HG02623 (cell line): ENCODE data around the gene C19orf44.
"Not testable (repeated sequence)": the region's sequence is repeated elsewhere in the genome, so short reads cannot be mapped to it uniquely, and the experiment has no call there.

Source experiments
- ATAC-seq: cut with Tn5 transposase; IDR thresholded peaks from one replicate; pipeline ENCODE4 v1.9.1; 2021; ENCODE audit warnings: moderate library complexity; ENCODE audit not compliant: unreplicated experiment

The C19orf44 gene

DNA sequence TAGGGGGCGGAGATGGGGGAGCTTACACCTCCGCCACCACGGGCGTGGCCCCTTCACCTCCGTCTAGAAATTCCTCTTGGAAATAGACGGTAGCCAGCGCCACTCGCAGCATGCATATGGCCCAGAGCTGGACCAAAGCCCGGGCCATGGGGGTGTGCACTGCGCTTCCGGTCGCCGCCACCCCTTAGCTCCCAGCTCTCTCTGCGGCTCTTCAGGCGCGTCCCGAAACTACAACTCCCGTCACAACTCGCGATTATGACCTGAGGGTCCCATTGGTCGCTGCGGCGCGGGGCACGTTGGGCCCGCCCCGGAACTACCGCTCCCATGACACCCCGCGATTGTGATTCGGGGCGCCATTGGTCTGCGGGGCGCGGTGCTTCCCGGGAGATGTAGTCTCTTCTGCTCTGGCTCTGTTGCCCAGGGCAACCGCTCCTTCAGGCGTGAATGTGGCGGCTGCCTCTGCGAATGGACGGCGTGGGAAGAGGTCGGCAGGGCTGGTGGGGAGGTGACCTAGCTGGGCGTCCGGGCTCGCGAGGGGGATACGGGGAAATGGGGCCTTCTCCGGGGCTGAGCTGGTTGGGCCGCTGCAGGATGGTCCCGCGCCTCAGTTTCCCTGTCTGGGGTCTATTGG is at the start of gene C19orf44, which contains the start of gene CALR3:
Gene C19orf44 (plus strand): TSS at position 413 of the 631 bp plus-strand sequence. CDS start 4,399 bp downstream, outside the sequence.
Gene CALR3 (minus strand): TSS at position 186 of the 631 bp plus-strand sequence. CDS start 38 bp downstream, at position 148.
- ATAC-seq: peak; percentile 96

DNA sequence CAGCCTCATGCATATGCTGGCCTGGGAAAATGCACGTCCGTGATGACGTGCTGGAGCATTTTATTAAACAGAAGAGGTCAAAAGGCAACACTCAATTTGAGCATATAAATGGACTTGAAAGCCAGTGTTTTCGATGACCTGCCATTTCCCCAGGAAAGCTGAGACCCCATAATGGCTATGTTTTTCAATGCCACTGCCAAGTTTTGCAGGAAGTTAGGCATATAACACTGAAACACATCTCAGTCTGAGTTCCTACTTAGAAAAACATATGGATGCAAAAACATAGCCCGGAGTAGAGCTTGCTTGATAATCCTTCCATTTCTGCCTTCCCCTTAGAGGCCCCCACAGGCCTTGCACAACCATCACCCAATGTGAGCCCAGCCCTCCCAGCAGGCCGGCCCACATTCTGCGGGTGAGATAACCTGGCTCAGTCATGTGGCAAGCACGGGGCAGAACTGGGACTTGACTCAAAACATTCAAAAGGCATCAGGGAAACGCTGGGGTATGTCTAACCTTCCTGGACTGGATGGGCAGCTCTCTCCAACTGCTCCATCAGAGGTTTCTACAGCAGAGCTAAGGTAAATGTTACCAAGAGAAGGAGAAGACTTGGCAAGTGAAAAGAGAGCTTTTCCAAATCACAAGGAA is 49.3 kb upstream of the C19orf44 start:
- no peak for ATAC-seq

DNA sequence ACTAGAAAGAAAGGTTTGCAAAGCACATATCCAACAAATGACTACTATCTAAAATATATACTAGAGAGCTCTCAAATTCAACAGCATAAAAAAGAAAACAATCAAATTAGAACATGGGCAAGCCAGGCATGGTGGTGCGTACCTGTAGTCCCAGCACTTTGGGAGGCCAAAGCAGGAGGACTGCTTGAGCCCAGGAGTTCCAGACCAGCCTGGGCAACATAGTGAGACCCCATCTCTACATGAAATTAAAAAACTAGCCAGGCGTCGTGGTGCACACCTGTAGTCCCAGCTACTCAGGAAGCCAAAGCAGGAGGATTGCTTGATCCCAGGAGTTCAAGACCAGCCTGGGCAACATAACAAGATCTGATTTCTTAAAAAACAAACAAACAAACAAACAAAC is 47.3 kb upstream of the C19orf44 start:
- not testable (repeated sequence) for ATAC-seq

DNA sequence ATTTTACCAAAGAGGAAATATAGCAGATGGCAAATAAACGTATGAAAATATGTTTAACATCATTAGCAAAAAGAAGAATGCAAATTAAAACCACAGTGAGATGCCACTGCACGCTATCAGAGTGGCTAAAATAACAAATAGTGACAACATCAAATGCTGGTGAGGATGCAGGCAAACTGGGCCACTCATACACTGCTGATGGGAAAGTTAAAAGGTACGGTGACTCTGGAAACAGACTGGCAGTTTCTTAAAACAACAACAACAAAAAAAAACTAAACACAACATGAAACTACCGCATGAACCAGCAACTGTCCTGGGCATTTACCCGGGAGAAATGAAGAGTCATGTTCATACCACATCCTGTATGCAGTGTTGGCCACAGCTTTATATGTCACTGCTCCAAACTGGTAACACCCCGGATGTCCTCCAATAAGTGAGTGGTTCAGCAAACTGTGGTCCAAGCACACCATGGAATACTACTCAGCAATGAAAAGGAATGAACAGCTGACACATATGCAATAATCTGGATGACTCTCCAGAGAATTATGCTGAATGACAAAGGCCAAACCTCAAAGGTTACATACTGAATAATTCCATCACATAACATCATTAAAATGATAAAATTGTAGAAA is 46.7 kb upstream of the C19orf44 start:
- ATAC-seq: no peak

DNA sequence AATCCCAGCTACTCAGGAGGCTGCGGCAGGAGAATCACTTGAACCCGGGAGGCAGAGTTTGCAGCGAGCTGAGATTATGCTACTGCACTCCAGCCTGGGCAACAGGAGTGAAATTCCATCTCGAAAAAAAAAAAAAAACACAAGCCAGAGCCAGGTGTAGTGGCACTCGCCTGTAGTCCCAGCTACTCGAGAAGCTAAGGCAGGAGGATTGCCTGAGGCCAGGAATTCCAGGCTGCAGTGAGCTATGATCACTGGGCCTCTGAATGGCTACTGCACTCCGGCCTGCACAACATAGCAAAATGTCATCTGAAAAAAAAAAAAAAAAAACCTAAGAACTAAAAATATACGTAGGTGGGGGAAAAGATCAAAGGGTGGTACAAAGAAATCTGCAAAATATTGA is 43.9 kb upstream of the C19orf44 start:
- ATAC-seq: no peak

DNA sequence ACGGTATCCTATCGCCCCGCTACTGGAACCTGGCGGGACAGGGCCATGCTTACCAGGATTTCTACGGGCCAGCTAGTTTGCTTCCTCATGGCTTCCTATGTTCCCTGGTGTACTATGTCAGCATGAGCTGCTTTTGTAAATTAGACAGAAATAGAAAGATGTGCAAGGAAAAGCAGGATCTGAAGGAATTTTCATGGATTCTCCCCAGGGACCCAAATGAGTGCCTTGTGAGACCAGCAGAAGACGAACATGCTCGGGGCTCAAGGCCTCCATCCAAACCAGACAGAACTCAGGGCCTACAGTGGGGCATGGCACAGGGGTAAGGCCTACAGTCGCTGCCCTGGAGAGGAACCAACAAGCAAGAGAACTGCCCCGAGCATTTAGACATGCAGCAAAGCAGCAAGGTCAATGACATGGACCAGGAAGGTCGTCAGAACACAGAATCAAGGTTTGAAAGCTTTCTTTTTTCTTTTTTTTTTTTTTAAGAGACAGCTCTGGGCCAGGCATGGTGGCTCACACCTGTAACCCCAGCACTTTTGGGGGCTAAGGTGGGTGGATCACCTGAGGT is 41.8 kb upstream of the C19orf44 start:
- ATAC-seq: no peak

DNA sequence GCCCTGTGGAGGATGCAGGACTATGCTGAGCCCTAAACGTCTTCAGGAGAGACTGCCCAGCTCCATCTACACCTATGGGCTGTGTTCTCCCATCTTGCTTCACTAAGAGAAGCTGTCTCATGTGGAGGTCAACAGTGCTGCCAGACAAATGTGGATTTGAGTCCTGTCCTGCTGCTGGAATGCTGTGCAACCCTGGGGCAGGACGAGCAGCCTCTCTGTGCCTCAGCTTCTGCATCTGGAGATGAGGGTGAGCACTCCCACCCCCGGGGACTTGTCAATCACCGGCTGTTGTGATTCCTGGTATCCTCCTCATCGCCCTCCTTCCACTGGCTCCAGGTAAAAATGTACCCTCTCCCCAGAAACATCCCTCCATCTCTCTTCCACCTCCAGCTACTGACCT is 40.7 kb upstream of the C19orf44 start:
- no peak for ATAC-seq

DNA sequence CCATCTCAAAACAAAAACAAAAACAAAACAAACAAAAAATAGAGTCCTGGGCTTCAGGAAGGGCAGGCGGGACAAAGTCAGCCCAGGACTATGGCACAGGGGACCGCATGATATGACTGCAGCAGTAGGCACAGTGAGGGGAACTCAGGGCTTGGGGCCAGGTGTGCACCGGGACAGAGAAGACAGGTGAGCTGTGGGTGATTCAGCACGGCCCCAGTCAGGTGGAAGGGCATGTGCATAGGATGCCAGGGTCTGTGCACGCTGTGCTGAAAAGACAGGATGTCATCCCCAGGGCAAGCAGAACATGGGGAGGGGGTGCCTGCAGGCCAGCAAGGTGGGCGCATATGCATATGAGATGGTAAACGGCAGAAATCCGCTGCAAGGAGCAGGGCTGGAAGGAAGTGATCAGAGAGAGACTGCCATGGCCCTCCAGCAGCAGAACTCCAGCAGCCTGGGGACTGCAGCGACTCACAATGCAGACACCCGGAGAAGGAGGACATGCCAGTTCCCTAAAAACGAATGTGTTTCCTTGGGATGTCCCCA is 39.5 kb upstream of the C19orf44 start:
- ATAC-seq: no peak

DNA sequence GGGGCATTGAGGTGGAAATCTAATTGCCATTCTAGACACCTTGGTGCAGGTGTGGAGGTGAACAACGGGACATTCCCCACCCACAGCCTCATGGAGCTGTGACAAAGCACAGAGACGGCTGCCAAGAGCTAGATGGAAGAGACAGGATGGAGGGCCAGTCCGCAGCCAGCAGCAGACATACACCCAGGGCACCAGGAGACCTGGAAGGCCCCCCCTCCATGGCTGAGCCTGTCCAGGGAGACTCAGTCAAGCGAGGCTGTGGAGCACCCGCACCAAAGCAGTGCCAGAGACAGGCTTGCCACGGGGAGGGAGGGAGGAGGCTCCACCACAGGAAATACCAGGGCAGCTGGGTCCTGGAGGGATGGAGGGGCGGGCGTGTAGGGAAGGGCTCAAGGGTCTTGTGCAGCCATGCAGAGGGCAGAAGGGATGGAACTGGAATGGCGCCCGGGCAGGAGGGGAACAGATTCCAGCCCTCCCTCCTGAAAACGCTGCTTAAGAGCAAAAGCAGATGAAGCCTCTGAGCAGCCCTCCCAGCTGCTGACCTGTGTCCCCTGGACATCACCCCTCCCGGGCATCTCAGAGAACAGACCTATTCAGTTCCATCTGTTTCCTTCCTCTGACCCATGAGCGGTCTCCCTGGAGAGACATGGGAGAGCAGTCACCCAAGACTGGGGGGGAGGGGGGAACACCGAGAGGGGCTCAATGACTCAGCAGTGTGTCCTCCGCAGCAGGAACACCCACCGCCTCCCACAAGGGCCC is 38.8 kb upstream of the C19orf44 start:
- ATAC-seq: no peak

DNA sequence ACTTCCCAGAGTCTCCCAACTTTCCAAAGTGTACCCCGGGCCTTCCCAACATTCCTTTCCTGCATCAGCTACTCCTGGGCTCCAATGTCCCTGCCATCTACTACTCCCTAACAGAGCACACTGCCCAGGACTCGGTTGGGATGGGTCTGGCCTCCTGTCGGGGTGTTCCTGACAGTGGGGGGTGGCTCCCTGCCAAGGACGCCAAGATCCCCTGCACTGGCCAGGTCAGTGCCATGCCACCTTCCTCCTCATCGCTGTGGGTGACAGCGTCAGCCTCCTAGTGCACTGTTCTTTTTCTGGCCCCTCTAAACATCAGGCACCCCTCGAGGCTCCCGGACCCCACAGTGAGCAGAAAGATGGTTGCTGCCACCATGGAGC is 38.3 kb upstream of the C19orf44 start:
- no peak for ATAC-seq

DNA sequence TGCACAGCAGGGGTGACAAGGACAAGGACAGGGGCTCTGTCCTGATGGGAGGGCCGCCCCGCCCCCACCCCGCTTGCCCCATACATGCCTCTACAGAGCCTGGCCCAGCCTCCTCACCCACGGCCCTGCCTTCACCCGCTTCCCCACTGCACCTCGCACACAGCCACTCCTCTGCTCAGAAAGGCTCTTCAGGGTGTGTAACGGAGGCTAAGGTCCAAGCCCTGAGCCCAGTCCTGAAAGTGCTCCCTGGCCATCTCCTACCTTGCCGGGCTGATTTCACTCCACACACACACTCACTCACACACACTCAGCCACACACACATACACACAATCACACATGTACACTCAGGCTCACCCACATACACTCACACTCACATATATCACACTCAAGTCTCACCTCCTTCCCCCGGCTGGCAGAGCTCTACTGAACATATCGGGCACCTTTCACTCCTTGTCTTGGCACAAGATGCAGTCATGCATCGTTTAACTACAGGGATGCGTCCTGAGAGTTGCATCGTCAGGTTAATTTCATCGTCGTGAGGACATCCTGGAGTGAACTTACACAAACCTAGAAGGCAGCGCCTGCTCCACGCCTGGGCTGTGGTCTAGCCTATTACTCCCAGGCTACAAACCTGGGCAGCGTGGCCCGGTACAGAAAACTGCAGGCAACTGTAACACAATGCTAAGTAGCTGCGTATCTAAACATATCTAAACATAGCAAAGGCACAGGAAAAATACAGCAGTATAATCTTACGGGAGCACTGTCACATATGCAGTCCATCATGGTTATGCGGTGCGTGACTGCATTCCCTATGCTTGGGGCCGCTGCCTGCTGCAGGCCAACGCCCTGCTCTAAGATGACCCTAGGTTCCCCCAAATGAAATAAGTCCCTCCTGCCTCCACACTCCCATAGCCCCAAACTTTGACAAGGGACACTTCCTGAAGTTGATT is 37.5 kb upstream of the C19orf44 start:
- ATAC-seq: no peak

DNA sequence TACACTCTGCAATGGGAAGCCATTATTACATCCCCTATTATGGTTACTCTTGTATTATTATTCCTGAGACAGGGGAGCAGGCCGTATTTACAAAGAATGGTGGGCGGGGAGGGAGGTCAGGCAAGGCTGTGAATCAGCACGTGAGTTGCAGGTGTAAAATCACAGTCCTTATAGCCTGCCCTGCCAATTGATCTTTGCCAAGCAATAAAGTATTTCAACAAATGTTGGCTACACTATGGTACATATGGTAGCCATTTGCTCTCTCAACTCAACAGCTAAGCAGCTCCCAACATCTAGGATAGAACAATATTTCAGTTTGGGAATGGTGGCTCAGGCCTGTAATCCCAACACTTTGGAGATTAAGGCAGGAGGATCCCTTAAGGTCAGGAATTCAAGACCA is 36.5 kb upstream of the C19orf44 start:
- no peak for ATAC-seq

DNA sequence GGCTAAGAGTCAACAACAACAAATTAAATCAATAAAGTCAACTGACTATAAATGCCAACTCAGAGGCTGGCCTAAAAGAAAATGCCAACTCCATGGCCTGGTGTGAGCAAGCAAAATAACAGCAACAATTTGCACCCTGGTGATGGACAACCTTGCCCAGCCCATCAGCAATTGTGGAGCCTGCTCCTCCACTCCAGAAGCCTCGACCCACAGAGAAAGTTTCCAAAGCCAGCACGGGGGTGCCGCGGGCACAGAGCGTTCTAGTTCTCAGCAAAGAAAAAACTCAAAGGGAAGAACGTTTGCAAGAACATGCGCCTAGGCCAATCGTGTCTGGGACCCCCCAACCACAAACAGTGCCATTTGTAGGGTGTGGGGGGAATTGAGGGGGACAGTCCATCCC is 35.7 kb upstream of the C19orf44 start:
- no peak for ATAC-seq

DNA sequence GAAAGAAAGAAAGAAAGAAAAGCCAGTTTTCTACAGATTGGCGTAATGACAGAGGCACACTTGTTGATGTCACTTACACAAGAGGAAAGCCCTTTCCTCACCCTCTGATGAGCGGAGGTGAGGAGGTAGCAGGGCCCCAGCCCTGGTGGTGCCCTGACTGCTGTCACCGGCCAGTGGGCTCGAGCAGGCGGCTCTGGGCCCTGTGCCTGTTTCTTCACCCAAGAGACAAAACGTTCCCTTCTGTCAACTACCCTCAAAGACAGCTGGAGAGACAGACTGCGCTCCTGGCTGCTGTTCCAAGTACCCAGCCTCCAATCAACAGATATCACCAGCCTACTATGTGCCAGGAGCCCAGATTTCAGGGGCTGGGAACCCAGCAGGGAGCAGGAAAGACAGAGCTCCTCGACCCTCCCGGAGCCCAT is 34.6 kb upstream of the C19orf44 start:
- ATAC-seq: no peak

DNA sequence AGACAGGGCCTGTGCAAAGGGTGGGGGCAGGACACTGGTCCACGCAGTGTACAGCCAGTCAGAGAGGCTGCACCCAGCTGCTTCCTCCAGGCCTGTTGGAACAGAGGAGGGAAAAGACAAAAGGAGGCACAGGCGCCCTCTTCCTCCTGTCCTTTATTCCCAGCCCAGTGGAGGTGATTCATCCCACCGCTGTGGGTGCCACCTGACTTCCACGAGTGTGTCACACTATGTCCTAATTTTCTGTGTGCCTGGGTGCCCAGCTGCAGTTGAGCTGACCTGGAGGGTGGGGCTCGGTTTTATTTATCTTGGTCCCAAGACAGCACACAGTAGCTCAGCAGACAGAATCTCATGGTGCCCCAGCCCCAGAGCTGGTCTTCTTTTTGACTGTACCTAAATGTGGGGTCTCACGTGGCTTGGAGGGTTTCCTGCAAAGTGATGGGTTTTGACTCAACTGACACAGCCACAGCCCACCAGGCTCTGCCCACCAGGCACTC is 33.4 kb upstream of the C19orf44 start:
- ATAC-seq: no peak

DNA sequence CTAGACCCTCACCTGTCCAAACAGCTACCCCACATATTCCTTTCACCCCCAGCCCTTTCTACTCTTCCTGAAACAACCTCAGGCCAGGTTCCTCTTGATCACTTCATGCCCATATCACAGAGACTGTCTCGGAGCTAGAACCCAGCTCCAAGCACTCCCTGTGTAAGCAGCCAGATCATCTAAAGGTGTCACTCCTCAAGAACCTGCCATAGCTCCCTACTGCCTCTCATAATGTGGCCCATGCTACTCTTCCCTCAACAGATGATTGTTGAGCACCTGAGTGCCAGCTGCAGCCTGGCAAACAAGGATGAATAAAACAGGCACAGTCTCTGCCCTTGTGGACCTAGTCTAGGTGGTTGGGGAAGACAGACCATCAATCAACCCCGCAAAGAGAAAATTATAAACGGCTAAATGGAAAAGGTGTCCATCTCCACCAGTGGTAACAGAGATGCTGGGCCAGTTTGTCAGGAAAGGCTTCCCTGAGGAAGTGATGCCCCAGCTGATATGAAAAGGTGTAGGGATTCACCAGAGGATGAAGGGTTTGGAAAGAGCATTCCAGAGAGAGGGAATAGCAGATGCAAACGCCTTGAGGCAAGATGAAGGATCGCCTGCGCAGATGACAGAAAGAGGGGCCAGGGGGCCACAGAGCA is 32.7 kb upstream of the C19orf44 start:
- ATAC-seq: no peak

DNA sequence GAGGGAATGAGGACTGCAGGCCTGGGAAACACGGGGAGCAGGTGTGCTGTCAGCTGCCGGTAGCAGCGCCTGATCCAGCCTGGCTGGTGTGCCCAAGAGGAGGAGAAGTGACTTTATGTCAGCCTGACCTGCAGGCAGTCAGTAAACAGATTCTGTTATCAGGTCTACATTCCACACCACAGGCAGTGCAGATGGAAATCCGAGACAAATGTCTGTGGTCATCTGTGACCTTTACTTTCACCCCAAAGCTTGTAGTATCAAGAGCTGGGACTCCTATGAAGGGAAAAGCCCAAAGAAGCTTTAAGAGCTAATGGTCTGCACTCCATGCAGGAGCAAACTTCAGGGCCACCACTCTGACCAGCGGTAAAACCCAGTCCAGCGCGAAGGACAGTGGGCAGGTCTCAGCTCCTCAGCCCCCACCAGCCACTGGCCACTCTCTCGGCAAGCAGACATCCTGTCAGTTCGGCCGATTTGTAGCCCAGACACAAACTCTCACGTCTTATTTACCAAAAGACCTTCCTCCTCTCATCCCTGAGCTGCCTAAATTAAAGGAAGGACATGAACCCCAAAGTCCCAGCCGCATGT is 32.1 kb upstream of the C19orf44 start:
- ATAC-seq: no peak

DNA sequence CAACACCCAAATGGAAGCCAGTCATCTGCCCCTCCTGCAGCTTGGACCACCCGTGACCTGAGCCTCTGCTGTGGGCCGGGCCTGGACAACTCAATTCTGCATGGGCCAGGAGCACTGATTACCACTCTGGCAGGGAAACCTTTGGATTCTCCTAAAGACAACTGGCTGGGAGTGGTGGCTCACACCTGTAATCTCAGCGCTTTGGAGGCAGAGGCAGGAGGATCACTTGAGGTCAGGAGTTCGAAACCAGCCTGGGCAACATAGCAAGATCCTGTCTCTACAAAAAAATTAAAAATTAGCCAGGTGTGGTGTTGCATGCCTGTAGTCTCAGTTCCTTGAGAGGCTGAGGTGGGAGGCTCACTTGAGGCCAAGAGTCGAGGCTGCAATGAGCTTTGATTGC is 31.0 kb upstream of the C19orf44 start:
- no peak for ATAC-seq
